Colon (tissue), 2 donors: ENCODE measurements around the gene NCKAP5.

Experiments used
- FAIRE-seq: peaks from 2 replicates; lab custom pipeline; 2012; peaks lifted over from hg19 to GRCh38; lab: Jason Lieb, UNC
- donor health status: control.
- donor health status: control.

NCKAP5 gene

DNA sequence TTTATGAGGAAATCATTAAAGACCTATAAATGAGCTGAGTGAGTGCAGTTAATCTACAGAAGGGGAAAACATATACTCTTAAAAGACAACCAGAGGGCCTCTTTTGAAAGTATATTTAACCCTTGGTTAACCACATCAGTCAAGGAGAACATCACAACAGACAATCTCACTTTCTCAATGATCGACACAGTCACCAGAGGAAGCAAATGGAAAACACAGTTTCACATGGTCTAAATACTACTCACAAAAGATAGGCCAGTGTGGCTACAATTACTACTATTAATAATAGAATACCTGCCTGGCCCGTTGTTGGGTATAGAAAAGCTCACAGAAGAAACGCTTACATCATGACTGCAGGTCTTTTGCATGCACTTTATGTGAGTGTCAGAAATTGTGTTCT is 426.2 kb downstream of the NCKAP5 start:
- no peak for FAIRE-seq

DNA sequence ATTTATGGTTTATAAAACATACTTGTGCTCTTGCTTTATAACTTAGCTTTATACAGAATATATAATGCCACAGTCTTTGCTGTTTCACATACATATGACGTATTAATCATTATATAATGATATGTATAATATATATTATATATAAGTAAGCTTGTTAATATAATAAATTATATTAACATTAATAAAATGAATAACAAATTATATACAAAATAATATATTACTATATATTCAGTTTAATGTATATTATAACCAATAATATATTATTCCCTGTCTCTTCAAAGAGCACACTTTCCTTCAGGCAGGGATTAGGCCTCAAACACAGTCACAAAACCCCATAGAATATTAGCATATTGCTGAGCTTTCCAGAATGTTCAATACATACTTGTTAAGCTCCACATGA is 427.6 kb downstream of the NCKAP5 start:
- FAIRE-seq, result no peak

DNA sequence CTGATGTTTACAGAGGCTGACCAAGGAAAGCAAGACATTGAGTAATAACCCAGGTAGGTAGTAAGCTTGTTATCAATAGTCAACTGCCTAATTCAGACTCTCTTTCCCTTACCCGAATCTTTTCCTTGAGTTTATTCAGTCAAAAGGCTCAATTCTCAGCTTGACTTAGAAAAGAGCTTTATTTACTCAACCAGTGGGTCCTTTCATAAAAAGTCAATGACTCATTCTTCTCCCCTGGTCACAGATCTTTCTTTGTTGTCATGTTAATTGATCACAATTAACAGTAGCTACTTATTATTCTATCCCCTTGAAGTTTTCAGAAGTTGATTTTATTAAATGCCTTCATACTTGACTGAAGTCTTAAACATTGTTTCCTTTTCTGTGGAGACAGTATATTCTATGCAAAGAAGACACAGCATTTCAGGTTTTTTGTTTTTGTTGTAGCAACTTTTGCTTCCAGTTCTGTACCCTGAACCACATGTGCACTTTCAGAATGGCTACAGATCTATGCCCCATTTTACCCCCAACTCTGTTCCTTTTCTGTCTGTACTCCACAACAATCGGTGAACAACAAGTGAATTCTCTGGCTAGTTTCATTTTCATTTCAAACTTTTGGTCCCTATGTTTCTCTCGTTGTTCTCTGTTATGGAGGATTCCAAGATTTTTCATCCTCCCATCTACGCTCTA is 428.3 kb downstream of the NCKAP5 start:
- no peak for FAIRE-seq

DNA sequence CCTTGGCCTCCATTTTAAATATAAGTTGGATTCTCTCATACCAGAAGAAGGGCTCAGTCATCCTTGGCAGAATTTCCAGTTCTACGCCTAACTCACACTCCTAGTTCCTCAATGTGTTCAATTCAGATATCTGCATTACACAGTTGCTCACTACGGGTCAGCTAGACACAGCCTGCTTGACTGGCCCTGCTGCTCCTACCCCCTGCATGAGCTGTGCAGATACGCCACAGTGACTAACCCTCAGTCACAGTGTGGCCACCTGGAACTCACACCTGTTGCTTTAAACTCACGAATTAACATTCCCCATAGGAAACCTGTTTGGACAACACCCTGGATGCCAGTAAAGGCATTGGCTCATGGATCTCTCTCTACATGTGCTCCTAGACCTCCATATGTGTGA is 429.6 kb downstream of the NCKAP5 start:
- no peak for FAIRE-seq

DNA sequence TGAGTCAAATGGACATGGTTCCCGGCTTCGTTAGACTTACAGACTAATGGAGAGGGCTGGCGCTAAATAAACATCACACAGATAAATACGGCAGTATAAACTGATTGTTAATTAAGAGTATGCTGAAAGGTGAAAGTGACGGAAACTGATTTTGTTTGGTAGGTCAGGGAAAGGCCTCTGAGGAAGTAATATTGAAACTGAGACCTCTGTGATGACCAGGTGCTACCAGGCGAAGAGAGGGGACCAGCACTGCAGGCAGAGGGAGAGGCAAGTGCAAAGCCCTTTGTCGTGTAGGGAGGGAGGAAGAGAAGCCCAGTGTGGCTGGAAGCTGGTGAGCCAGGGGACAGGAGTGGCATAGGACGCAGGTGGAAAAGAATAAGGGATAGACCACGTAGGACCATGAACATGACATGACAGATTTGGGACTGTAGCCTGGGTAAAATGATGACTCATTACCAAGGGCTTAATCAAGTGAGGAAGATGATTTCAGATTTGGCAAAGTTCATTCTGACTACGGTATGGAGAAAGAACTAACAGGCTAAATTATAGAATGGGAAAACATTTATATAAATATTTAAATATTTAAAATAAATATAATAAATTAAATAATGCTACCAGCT is 433.1 kb downstream of the NCKAP5 start:
- no peak for FAIRE-seq

DNA sequence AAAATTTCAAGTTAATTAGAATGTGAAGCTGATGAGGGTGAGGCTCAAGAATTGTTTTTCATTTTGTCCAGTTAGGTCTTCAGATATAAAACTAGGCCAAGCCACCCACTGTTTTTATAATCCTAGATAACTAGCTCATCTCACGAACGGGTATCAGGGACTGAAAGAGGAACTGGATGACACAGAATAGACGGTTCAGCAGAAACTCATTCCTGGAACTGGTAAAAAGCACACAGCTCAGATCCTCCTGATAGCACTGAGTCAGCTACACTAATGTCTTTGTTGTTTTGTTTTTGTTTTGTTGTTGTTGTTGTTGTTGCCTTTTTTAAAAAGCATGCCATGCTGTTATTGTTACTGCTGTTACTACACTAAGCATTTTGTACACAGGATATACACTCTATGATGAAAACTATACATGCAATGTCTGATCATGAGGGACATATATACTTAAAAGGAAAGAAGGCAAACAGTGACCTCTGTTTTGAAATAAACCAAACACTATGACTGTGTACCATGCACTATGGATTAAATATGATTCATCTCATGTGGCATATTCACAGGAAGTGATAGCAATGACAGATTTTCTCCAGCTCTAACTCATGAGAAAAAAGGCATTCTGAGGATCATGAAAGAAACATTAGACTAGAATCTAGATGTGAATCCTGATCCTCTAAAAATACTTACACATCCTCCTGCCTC is 437.6 kb downstream of the NCKAP5 start:
- FAIRE-seq, result no peak

DNA sequence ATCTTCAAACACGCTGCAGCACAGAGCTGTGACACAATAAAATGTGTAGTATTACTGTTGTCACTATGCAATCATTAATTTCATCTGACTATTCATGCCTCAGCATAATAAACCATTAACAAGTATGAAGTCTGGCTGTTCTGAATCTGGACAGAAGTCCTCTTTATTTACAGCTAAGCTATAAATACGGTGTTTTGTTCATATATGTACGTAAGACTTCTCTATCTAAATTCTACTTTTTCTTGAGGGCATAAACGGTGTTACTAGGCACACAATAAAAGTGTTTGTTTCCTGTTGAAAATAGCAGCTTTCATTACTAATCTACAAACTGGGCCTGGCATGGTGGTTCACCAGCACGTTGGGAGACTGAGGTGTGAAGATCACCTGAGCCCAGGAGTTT is 443.8 kb downstream of the NCKAP5 start:
- no peak for FAIRE-seq

DNA sequence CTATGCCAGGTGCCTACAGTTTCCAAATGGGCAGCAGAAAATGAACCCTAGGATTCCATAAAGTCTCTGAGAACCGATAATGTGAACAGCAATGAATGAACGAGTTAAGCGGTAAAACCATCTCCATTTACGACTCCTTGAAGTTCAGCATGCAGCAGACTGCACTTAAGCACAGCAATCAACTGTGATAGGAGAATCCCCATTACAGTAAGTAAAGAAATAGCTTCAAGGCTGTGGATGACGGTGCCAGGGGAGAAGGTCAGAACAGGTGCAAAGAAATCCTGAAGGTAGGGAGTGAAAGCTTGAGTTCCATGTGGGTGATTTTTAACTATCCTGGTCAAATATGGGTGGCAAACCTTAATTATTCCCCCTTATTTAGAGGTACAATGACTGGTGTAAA is 444.4 kb downstream of the NCKAP5 start:
- no peak for FAIRE-seq

DNA sequence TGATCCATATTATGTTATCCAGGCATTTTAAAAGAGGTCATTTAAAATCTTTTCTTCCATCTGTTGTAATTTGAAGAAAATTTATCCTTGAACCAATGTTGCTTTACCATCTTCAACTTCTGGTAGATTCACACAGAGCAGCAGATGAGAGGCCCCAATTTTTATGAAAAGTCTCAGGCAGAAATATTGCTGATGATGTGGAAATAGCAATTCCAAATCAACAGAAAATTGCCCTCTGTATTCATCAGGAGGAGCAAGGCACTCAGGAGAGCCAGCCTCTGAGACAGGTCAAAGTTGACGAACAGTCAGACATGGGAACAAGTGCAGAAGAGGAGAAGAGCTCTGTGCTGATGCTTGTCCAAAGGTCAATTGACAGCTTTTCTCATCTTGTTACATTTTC is 444.9 kb downstream of the NCKAP5 start:
- no peak for FAIRE-seq

DNA sequence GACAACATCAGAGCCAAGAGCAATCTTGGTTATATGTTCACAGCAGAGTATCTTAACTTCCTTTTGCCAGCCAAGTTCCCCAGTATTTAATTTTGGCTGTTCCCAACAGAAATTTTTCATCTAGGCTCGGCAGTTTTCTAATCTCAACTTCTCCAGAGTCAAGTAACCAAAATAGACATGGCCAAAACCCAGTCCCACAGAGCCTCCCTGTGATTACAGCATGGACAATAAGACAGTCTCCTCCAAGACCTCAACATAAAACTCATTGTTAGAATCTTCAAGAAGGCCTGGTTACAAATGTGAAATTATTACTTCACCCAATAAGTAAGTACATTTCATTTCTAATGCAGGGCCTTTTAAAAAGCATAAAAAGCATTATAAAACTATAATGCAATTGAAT is 445.7 kb downstream of the NCKAP5 start:
- no peak for FAIRE-seq

DNA sequence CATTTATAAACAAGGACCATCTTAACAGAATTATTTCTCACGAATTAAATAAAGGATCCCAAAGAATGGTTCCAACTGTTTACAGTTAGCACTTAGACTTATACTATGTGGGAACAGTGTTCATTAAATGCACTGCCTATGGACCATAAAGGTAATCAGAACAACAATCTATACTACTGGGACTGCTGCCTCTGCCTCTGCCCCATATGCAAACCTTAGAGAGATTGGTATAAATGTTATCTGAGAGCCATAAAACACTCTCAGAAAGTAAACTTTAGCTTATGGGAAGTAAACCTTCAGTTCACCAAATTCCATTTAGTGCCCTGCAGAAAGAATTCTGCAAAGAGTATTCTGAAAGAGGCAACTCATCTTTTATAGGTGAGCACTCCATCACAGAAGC is 448.0 kb downstream of the NCKAP5 start:
- no peak for FAIRE-seq

DNA sequence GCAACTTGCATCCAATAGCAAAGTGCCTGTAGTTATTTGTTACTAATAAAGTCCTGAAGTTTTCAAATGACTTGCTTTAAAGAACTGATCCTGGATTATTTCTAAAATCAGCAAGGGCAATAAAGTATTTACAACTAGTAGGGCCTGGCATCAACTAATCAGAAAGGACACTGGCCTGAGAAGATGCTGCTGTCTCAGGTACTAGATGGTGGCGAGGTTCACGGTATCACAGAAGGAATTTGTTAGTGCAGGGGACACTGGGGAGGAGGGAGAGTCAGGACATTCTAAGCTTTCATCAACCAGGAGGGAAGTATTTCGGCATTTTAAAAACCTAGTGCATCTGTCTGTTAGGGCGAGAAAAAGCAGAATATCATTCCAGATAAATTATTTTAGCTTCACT is 458.1 kb downstream of the NCKAP5 start:
- FAIRE-seq, result no peak

DNA sequence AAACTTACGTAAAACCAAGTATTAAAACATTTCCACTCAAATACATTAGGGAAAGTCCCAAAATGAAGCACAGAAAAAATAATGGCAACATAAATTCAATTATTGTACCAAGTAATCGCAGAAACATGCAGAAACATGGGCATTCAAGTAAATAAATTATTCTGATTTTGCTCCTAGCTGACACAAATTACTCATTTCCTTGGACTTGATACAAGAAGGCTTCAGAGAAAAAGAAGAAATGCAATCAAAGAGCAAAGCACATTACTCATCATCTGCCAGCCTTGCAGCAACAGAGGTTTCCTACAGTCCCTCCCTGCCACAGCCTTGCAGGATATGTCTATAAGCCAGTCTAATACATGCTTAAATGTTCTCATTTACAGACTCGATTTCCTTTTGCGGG is 458.5 kb downstream of the NCKAP5 start:
- no peak for FAIRE-seq

DNA sequence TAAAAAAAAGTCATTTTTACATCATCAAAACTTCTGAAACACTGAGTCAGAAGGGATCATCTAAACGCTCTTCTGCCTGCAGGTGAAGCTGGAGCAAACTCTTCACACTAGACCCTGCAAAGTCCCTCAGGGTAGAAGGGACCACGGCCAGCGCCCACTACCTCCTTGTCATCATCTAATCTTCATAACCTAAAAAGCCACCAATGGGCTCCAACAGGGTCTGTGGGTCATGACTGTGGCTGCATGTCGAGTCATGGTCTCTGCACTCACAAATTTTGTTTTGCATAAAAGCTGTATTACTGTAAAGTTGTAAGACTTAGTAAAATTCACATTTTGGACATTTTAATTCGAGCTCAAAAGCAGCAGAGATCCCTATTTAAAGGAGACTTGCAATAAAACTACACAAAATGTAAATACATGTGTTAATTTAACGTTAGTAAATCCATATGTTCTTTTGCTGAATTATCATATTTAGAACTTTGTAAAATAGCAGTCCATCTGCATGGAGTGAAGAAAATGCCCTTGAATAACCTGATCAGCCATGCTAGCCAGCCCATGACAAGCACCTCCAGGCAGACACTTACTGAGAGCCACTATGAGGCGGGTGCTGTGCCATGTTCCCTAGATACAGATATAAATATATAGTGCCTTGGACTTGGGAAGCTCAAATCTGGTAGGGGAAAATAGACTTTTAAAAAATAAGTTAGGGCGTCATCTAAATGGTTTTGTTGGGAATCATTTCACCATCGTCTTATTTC is 461.0 kb downstream of the NCKAP5 start:
- FAIRE-seq, result no peak

DNA sequence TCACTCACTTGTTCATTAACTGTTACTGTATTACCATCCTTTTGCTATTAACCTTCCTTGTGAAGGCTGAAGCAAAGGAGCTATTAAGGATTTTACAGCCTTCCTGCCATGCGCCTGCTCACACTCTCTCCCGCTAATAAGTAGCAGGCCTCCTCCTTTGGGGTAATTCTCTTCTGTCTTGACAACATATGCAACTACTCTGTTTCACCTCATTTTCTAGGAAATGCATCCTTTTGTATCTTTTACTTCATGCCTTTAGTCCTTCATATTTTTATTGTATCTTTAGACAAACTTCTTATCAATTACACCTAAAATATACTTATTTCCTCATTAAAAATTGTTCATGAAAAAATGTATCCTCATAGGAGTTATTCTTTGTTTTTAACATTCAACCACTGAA is 463.4 kb downstream of the NCKAP5 start:
- FAIRE-seq, result no peak

DNA sequence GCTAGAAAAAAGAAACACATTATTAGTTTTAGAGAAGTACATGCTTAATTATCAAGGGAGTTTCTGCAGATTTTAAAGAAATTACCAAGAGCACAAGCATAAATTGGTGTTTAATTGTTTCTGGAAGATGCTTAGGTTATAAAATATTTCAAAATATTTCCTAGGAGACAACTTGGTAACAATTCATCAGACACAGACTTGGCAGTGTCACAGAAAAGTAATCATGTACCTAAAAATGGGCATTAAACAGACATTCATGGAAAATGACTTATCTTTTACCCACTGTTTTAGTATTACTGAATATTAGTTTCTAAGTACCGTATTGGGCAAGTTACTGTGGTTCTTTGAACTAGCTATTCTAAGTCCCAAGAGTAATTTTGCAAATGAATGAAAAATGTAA is 469.5 kb downstream of the NCKAP5 start:
- no peak for FAIRE-seq

DNA sequence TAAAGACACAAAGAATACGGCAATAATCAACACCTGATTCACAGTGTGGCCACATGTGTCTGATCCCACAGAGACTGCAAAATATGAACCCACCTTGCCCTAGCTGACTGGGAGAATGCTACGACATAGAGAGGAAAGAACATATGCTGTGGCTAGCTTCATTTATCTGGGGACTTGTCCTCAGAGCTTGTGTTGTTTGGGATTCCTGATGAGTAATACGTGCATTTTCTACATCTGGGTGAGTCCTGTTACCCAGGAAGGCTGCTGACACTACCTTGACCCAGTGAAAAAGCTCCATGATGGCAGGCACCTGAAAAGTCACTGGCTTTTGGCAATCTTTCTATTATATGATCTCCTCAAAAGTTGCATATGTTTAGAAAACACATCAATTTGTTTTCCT is 470.6 kb downstream of the NCKAP5 start:
- FAIRE-seq, result no peak

DNA sequence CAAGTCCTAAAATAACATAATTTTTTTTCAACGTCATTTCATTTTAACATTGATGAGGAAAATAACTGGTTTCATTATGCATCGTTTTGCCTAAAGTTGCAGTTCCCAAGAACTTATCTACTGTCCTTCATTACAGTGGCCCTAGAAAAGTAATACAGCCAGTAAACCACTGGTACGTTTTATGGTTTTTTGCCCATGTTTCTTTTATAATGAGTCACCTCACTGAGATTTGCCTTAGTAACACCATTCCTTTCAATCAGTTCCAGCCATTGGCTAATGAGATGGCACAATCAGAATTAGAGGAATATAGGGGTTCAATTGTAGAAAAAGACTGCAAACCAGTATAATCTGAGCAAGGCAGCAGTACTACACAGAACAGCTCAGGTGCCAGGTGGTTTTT is 475.7 kb downstream of the NCKAP5 start:
- FAIRE-seq, result no peak

DNA sequence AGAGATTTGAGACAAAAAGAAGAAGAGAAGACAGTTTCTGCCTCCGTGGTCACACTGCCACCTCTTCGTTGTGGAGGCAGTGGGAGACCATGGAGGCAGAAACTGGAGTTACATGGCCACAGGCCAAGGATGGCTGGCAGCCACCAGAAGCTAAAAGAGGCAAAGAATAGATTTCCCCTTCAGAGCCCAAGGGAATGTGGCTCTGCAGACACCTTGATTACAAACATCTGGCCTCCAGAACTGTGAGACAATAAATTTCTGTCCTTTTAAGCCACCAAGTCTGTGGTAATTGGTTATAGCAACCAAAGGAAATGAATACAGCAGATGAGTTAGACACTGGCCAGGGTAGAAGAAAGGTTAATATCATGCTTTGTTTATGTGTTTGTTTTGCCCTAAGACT is 477.9 kb downstream of the NCKAP5 start:
- FAIRE-seq, result no peak

DNA sequence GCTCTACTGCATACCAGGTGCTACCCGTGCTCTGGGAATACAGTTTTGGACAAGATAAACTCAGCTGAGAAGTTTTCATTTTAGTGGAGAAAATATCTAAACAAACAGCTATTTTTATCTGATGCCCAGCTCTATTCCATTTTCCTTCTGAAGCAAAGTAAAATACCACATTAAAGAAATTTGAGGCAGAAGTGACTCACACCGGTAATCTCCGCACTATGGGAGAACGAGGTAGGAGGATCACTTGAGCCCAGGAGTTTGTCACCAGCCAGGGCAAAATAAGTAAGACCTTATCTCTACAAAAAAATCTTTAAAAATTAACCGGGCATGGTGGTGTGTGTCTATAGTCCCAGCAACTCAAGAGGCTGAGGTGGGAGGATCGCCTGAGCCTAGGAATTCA is 482.1 kb downstream of the NCKAP5 start:
- FAIRE-seq, result no peak

DNA sequence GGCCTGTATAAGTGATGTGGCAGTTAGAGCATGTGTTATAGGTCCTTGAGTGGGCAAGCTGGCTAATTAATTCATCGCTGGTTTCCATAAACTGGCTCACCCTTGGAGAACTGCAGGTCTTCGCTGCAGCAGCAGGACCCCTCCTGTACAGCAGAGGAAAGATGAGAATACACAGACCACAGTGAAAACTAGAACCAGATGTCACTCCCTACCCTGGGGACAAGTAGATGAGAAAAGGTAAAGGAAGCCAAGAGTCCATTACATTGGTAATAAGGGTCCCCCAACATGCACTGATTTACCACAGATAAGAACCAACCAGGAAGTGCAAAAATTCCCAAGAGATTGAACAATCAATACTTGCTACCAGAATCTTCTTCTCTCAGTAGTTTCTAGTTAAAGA is 482.6 kb downstream of the NCKAP5 start:
- FAIRE-seq, result no peak

DNA sequence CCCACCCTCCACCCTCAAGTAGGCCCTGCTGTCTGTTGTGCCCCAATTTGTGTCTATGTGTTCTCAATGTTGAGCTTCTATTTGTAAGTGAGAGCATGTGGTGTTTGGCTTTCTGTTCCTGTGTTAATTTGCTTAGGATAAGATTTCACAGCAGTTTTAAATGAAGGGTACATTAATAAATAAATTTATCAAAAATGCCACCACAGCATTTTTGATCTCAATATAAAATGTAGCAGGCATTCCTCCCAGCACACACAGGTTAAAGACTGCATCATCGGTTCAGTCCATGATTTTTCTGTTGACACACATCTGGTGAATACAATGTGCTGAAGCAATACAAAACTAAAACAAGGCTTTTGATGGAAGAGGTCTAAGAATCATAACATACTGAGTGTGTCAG is 486.2 kb downstream of the NCKAP5 start:
- no peak for FAIRE-seq

DNA sequence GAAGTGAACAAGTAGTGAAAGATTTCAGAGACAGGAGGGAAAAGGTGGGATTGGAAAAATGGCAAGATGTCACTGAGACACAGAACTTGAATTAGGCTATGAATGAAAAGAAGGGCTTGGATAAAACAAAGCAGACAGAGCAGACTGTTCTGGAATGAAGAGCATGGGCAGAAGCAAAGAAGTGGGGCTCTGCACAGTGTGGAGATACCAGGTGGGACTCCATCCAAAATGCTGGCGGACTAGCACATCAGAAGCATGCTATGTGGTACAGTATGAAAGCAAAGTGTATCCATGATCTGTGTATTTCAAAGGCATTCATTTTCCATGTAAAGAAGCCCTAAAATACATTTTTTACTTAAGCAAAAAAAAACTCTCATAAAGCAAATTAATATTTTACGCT is 487.4 kb downstream of the NCKAP5 start:
- no peak for FAIRE-seq
